Measurements from ENCODE around the gene GRB10.

DNA sequence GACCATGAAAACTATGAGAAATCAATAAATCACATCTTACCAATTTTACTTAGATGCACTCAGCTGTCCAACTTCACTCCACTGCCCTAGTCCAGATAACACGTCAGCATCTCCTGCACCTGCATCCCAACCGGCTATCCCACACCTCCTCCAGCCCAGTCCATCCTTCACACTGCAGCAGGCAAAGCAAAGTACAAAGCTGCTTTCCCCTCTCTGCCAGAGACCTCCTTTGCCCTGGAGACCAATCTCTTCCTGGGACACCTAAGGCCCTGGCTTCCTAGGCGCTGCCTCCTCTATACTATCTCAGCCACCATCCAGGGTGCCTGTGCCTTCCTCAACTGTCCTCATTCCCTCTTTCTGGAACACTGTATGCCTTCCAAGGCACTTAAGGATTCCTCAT is 127.2 kb downstream of the GRB10 start:
- TF ChIP-seq, protein P1, sequence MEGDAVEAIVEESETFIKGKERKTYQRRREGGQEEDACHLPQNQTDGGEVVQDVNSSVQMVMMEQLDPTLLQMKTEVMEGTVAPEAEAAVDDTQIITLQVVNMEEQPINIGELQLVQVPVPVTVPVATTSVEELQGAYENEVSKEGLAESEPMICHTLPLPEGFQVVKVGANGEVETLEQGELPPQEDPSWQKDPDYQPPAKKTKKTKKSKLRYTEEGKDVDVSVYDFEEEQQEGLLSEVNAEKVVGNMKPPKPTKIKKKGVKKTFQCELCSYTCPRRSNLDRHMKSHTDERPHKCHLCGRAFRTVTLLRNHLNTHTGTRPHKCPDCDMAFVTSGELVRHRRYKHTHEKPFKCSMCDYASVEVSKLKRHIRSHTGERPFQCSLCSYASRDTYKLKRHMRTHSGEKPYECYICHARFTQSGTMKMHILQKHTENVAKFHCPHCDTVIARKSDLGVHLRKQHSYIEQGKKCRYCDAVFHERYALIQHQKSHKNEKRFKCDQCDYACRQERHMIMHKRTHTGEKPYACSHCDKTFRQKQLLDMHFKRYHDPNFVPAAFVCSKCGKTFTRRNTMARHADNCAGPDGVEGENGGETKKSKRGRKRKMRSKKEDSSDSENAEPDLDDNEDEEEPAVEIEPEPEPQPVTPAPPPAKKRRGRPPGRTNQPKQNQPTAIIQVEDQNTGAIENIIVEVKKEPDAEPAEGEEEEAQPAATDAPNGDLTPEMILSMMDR (conservative IDR thresholded peaks at IDR 0.05; ENCODE audit: low read depth in 2 of 2) = no peak
- TF ChIP-seq, protein P2, sequence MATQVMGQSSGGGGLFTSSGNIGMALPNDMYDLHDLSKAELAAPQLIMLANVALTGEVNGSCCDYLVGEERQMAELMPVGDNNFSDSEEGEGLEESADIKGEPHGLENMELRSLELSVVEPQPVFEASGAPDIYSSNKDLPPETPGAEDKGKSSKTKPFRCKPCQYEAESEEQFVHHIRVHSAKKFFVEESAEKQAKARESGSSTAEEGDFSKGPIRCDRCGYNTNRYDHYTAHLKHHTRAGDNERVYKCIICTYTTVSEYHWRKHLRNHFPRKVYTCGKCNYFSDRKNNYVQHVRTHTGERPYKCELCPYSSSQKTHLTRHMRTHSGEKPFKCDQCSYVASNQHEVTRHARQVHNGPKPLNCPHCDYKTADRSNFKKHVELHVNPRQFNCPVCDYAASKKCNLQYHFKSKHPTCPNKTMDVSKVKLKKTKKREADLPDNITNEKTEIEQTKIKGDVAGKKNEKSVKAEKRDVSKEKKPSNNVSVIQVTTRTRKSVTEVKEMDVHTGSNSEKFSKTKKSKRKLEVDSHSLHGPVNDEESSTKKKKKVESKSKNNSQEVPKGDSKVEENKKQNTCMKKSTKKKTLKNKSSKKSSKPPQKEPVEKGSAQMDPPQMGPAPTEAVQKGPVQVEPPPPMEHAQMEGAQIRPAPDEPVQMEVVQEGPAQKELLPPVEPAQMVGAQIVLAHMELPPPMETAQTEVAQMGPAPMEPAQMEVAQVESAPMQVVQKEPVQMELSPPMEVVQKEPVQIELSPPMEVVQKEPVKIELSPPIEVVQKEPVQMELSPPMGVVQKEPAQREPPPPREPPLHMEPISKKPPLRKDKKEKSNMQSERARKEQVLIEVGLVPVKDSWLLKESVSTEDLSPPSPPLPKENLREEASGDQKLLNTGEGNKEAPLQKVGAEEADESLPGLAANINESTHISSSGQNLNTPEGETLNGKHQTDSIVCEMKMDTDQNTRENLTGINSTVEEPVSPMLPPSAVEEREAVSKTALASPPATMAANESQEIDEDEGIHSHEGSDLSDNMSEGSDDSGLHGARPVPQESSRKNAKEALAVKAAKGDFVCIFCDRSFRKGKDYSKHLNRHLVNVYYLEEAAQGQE (IDR thresholded peaks at IDR 0.05; ENCODE audit: unreplicated experiment) = no peak
- TF ChIP-seq EZH2 (IDR thresholded peaks at IDR 0.05; ENCODE audit: low read depth, unreplicated experiment) (no peak), EZH2phosphoT487 (IDR thresholded peaks at IDR 0.05; ENCODE audit: unreplicated experiment) (no peak), JUNB (IDR thresholded peaks at IDR 0.05; ENCODE audit: unreplicated experiment) (no peak), NANOG (IDR thresholded peaks at IDR 0.05; ENCODE audit: borderline replicate concordance) (no peak), POLR2AphosphoS5 (IDR thresholded peaks at IDR 0.05; ENCODE audit: low read depth) (no peak)
- TF ChIP-seq, protein P3, sequence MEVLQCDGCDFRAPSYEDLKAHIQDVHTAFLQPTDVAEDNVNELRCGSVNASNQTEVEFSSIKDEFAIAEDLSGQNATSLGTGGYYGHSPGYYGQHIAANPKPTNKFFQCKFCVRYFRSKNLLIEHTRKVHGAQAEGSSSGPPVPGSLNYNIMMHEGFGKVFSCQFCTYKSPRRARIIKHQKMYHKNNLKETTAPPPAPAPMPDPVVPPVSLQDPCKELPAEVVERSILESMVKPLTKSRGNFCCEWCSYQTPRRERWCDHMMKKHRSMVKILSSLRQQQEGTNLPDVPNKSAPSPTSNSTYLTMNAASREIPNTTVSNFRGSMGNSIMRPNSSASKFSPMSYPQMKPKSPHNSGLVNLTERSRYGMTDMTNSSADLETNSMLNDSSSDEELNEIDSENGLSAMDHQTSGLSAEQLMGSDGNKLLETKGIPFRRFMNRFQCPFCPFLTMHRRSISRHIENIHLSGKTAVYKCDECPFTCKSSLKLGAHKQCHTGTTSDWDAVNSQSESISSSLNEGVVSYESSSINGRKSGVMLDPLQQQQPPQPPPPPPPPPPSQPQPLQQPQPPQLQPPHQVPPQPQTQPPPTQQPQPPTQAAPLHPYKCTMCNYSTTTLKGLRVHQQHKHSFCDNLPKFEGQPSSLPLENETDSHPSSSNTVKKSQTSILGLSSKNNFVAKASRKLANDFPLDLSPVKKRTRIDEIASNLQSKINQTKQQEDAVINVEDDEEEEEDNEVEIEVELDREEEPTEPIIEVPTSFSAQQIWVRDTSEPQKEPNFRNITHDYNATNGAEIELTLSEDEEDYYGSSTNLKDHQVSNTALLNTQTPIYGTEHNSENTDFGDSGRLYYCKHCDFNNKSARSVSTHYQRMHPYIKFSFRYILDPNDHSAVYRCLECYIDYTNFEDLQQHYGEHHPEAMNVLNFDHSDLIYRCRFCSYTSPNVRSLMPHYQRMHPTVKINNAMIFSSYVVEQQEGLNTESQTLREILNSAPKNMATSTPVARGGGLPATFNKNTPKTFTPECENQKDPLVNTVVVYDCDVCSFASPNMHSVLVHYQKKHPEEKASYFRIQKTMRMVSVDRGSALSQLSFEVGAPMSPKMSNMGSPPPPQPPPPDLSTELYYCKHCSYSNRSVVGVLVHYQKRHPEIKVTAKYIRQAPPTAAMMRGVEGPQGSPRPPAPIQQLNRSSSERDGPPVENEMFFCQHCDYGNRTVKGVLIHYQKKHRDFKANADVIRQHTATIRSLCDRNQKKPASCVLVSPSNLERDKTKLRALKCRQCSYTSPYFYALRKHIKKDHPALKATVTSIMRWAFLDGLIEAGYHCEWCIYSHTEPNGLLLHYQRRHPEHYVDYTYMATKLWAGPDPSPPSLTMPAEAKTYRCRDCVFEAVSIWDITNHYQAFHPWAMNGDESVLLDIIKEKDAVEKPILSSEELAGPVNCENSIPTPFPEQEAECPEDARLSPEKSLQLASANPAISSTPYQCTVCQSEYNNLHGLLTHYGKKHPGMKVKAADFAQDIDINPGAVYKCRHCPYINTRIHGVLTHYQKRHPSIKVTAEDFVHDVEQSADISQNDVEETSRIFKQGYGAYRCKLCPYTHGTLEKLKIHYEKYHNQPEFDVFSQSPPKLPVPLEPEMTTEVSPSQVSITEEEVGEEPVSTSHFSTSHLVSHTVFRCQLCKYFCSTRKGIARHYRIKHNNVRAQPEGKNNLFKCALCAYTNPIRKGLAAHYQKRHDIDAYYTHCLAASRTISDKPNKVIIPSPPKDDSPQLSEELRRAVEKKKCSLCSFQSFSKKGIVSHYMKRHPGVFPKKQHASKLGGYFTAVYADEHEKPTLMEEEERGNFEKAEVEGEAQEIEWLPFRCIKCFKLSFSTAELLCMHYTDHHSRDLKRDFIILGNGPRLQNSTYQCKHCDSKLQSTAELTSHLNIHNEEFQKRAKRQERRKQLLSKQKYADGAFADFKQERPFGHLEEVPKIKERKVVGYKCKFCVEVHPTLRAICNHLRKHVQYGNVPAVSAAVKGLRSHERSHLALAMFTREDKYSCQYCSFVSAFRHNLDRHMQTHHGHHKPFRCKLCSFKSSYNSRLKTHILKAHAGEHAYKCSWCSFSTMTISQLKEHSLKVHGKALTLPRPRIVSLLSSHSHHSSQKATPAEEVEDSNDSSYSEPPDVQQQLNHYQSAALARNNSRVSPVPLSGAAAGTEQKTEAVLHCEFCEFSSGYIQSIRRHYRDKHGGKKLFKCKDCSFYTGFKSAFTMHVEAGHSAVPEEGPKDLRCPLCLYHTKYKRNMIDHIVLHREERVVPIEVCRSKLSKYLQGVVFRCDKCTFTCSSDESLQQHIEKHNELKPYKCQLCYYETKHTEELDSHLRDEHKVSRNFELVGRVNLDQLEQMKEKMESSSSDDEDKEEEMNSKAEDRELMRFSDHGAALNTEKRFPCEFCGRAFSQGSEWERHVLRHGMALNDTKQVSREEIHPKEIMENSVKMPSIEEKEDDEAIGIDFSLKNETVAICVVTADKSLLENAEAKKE (CRISPR knock-in tag; IDR thresholded peaks at IDR 0.05) = no peak

All from GM23338 (cell line).